Measurements from ENCODE around the gene TOMM20. TPM values are rescaled to one million over a fixed set of nuclear protein-coding genes. Genes with fewer than 3 reads are reported as not detected.

Gene TOMM20
- total and polyA plus RNA-seq, 9 of the 15 experiments (the other 6 are each of a cell fraction or from before 2014, with no cell fraction given): 70.6 to 334 (median 159) TPM

GRCh38 chr1:235102259-235102582, 26.4 kb downstream of the TOMM20 start:
- H3K9me1 ChIP-seq (ENCODE audit: control insufficient read depth, insufficient read depth, low read length): no peaks in the 10 kb centered on the region
- in situ Hi-C loops (cut with MboI): no loop called here
- no peak overlapping the region for H2AFZ ChIP-seq (ENCODE audit: low read depth, low read length)
- ChIA-PET POLR2A (interaction anchor here (0.6 kb wide), 1 partner anchor 11 kb away, joined by 3 read pairs; no protein-coding TSS in a partner anchor), CTCF (ENCODE audit: low intra/inter-chr PET ratio) (no interaction called here)
- H3K79me2 ChIP-seq (ENCODE audit: control insufficient read depth, insufficient read depth, low read length): no peaks in the 10 kb centered on the region
- no peaks in the 10 kb centered on the region; the same call in 1 of the 2 replicates for H4K20me1 ChIP-seq (replicated peaks; ENCODE audit: control insufficient read depth, insufficient read depth, low read length)
- FAIRE-seq (no peak), DNase-seq (ENCODE audit: extremely low read depth in 1 of 4, low spot score in 3 of 4) (no peak), ATAC-seq (no peak)
- BruUV-seq (replicated peaks): no TSS peak
- TF ChIP-seq RBM25 (IDR thresholded peaks at IDR 0.05; ENCODE audit: low read depth, low read length, severe bottlenecking): peak; percentile 11
- no peak for TF ChIP-seq ZNF239 (CRISPR knock-in tag; IDR thresholded peaks at IDR 0.05)
- no peak overlapping the region for H3K27ac ChIP-seq (ENCODE audit: extremely low read depth, low read depth, low read length)
- peaks cover 5% of the 10 kb centered on the region; the same call in 1 of the 3 replicates for H3K36me3 ChIP-seq (ENCODE audit: control insufficient read depth, insufficient read depth, low read length)
- H3K27me3 ChIP-seq (ENCODE audit: control insufficient read depth in 2 of 2, insufficient read depth in 2 of 2, low read length in 2 of 2): no peaks in the 10 kb centered on the region
- no peaks in the 10 kb centered on the region for H3K9me3 ChIP-seq (replicated peaks; ENCODE audit: control insufficient read depth, insufficient read depth, low read depth, low read length)
- H3K4me2 ChIP-seq (ENCODE audit: insufficient read depth, low read length): no peak overlapping the region
- H3K9ac ChIP-seq (ENCODE audit: insufficient read depth in 1 of 2, low read depth in 2 of 2, low read length in 2 of 2): peak overlapping the region in 1 of 2 experiments; percentile 18; a peak in 1 of 4 replicates
- WGBS (ENCODE audit: insufficient coverage, low coverage, missing lambda C conversion rate): 73% methylated on average over 3 of the region's 3 CpGs
- intact Hi-C loops (cut with micrococcal nuclease): no loop called here
- H3K4me1 ChIP-seq (replicated peaks in 1 of 2; ENCODE audit: control insufficient read depth in 2 of 2, insufficient read depth in 2 of 2, low read length in 2 of 2): peaks cover 8 to 14% of the 10 kb centered on the region in 2 experiments; a peak in 4 of 5 replicates
- no peak overlapping the region for H3K4me3 ChIP-seq

GRCh38 chr1:235101558-235102258, 26.9 kb downstream of the TOMM20 start:
- DNase-seq (ENCODE audit: extremely low read depth in 1 of 4, low spot score in 3 of 4): no peak
- peak overlapping the region in 1 of 2 experiments; percentile 18; a peak in 1 of 4 replicates for H3K9ac ChIP-seq (ENCODE audit: insufficient read depth in 1 of 2, low read depth in 2 of 2, low read length in 2 of 2)
- H3K4me2 ChIP-seq (ENCODE audit: insufficient read depth, low read length): no peak overlapping the region
- ChIA-PET CTCF (ENCODE audit: low intra/inter-chr PET ratio) (interaction anchor here (0.6 kb wide), 1 partner anchor 938 kb away, joined by 3 read pairs; no protein-coding TSS in a partner anchor), POLR2A (interaction anchor here (0.6 to 1.1 kb wide), 2 partner anchors 12 to 21 kb away, joined by 3 read pairs; no protein-coding TSS in a partner anchor)
- no peaks in the 10 kb centered on the region for H3K9me3 ChIP-seq (replicated peaks; ENCODE audit: control insufficient read depth, insufficient read depth, low read depth, low read length)
- intact Hi-C loops (cut with micrococcal nuclease): no loop called here
- H3K27ac ChIP-seq (ENCODE audit: extremely low read depth, low read depth, low read length): no peak overlapping the region
- H3K36me3 ChIP-seq (ENCODE audit: control insufficient read depth, insufficient read depth, low read length): no peaks in the 10 kb centered on the region
- ATAC-seq: no peak
- H3K79me2 ChIP-seq (ENCODE audit: control insufficient read depth, insufficient read depth, low read length): no peaks in the 10 kb centered on the region
- TF ChIP-seq CHCHD3 (CRISPR knock-in tag; IDR thresholded peaks at IDR 0.05): no peak
- TF ChIP-seq PCBP1 (IDR thresholded peaks at IDR 0.05; ENCODE audit: low read depth, low read length, poor library complexity, severe bottlenecking): peak; percentile 58
- TF ChIP-seq PCBP2 (IDR thresholded peaks at IDR 0.05; ENCODE audit: low read depth, low read length, poor library complexity, severe bottlenecking): peak; percentile 86
- TF ChIP-seq CEBPB (tag; IDR thresholded peaks at IDR 0.05): no peak
- TF ChIP-seq HNRNPK (IDR thresholded peaks at IDR 0.05; ENCODE audit: low read depth, low read length, poor library complexity, severe bottlenecking): peak; percentile 83
- TF ChIP-seq RHOXF2B (CRISPR knock-in tag; conservative IDR thresholded peaks at IDR 0.05): no peak
- TF ChIP-seq PHTF2 (CRISPR knock-in tag; IDR thresholded peaks at IDR 0.05): no peak
- no peak for TF ChIP-seq CHD1 (IDR thresholded peaks at IDR 0.05; ENCODE audit: low read length)
- TF ChIP-seq U2AF1 (optimal IDR thresholded peaks at IDR 0.05; ENCODE audit: low read depth, low read length): no peak
- no peak for TF ChIP-seq YY1 (IDR thresholded peaks at IDR 0.05; ENCODE audit: borderline replicate concordance in 1 of 3, control insufficient read depth in 1 of 3, extremely low read depth in 1 of 3, insufficient read depth in 3 of 3, insufficient read length in 1 of 3, insufficient replicate concordance in 2 of 3, low read depth in 1 of 3, low read length in 2 of 3)
- TF ChIP-seq RBM15 (IDR thresholded peaks at IDR 0.05; ENCODE audit: insufficient read depth, low read length): no peak
- in situ Hi-C loops (cut with MboI): no loop called here
- WGBS (ENCODE audit: insufficient coverage, low coverage, missing lambda C conversion rate): 37% methylated on average over 4 of the region's 5 CpGs
- peaks cover 8 to 14% of the 10 kb centered on the region in 2 experiments; a peak in 4 of 5 replicates for H3K4me1 ChIP-seq (replicated peaks in 1 of 2; ENCODE audit: control insufficient read depth in 2 of 2, insufficient read depth in 2 of 2, low read length in 2 of 2)
- no peaks in the 10 kb centered on the region for H3K27me3 ChIP-seq (ENCODE audit: control insufficient read depth in 2 of 2, insufficient read depth in 2 of 2, low read length in 2 of 2)
- H3K9me1 ChIP-seq (ENCODE audit: control insufficient read depth, insufficient read depth, low read length): no peaks in the 10 kb centered on the region
- no peaks in the 10 kb centered on the region; the same call in 1 of the 2 replicates for H4K20me1 ChIP-seq (replicated peaks; ENCODE audit: control insufficient read depth, insufficient read depth, low read length)
- no peak for FAIRE-seq
- no peak overlapping the region for H3K4me3 ChIP-seq
- no TSS peak for BruUV-seq (replicated peaks)
- H2AFZ ChIP-seq (ENCODE audit: low read depth, low read length): no peak overlapping the region
